Measurements from ENCODE around the gene PRAMEF11.
"Not testable (repeated sequence)": the region's sequence is repeated elsewhere in the genome, so short reads cannot be mapped to it uniquely, and the experiment has no call there.

DNA sequence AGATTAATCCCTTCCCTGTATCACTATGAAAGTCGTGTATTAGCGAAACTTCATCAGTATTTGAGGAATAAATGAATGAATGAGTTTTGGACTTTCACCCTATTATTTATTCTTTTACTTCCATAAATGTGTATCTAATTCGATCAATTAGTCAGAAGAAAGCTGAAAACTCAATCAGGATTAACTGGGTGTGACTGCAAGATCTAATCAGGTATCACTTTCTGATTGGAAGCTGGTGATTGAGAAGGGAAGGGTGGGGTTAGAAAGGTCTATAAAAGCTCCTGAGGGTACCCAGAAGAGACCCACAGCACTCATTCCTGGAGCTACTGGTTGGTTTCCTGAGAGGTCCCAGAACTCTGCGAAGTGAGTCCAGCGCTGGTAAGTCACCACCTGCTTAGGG is 40.1 kb downstream of the PRAMEF11 start, which contains the start of gene PRAMEF1:
- TF ChIP-seq, protein P1, sequence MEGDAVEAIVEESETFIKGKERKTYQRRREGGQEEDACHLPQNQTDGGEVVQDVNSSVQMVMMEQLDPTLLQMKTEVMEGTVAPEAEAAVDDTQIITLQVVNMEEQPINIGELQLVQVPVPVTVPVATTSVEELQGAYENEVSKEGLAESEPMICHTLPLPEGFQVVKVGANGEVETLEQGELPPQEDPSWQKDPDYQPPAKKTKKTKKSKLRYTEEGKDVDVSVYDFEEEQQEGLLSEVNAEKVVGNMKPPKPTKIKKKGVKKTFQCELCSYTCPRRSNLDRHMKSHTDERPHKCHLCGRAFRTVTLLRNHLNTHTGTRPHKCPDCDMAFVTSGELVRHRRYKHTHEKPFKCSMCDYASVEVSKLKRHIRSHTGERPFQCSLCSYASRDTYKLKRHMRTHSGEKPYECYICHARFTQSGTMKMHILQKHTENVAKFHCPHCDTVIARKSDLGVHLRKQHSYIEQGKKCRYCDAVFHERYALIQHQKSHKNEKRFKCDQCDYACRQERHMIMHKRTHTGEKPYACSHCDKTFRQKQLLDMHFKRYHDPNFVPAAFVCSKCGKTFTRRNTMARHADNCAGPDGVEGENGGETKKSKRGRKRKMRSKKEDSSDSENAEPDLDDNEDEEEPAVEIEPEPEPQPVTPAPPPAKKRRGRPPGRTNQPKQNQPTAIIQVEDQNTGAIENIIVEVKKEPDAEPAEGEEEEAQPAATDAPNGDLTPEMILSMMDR (conservative IDR thresholded peaks at IDR 0.05; ENCODE audit: low read length), result not testable (repeated sequence)
- TF ChIP-seq EZH2phosphoT487 (IDR thresholded peaks at IDR 0.05; ENCODE audit: borderline replicate concordance, low read depth, low read length), result not testable (repeated sequence)

Data from OCI-LY7 (cell line).